Effector memory CD4-positive, alpha-beta T cell (primary cell): ENCODE data around the gene ADIPOR2.

ENCODE experiments used
- DNase-seq, 3 donors: peaks; one replicate each; pipeline ENCODE4 v3.0.0-alpha.2; 2020
- H3K27ac ChIP-seq: 2 replicates; pipeline ENCODE4 v1.7.0; 2013; ENCODE audit warnings: mild to moderate bottlenecking, low read length, moderate library complexity; ENCODE audit not compliant: insufficient read depth, poor library complexity, severe bottlenecking
- H3K27me3 ChIP-seq: replicated peaks from 2 replicates; pipeline ENCODE4 v1.7.0; 2013; ENCODE audit warnings: mild to moderate bottlenecking, low read length; ENCODE audit not compliant: insufficient read depth, control insufficient read depth, poor library complexity, severe bottlenecking
- H3K36me3 ChIP-seq: 2 replicates; pipeline ENCODE4 v1.7.0; 2013; ENCODE audit warnings: mild to moderate bottlenecking, low read length, moderate library complexity; ENCODE audit not compliant: control insufficient read depth, insufficient read depth
- H3K4me1 ChIP-seq: 2 replicates; pipeline ENCODE4 v1.7.0; 2013; ENCODE audit warnings: low read length, mild to moderate bottlenecking; ENCODE audit not compliant: control insufficient read depth, insufficient read depth, poor library complexity, severe bottlenecking
- H3K4me3 ChIP-seq: 2 replicates; pipeline ENCODE4 v1.7.0; 2013; ENCODE audit warnings: low read length, low read depth, mild to moderate bottlenecking; ENCODE audit not compliant: insufficient read depth, poor library complexity, severe bottlenecking
- H3K9me3 ChIP-seq: 2 replicates; pipeline ENCODE4 v1.7.0; 2013; ENCODE audit warnings: mild to moderate bottlenecking, low read length, moderate library complexity; ENCODE audit not compliant: control insufficient read depth
- total RNA-seq, 3 donors: gene quantifications; one replicate each; lab custom pipeline; 2026; lab: John Stamatoyannopoulos, UW

The ADIPOR2 gene, protein sequence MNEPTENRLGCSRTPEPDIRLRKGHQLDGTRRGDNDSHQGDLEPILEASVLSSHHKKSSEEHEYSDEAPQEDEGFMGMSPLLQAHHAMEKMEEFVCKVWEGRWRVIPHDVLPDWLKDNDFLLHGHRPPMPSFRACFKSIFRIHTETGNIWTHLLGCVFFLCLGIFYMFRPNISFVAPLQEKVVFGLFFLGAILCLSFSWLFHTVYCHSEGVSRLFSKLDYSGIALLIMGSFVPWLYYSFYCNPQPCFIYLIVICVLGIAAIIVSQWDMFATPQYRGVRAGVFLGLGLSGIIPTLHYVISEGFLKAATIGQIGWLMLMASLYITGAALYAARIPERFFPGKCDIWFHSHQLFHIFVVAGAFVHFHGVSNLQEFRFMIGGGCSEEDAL
- total RNA-seq = 24.5 to 36.6 (median 24.9) reads per million in 3 donors

DNA sequence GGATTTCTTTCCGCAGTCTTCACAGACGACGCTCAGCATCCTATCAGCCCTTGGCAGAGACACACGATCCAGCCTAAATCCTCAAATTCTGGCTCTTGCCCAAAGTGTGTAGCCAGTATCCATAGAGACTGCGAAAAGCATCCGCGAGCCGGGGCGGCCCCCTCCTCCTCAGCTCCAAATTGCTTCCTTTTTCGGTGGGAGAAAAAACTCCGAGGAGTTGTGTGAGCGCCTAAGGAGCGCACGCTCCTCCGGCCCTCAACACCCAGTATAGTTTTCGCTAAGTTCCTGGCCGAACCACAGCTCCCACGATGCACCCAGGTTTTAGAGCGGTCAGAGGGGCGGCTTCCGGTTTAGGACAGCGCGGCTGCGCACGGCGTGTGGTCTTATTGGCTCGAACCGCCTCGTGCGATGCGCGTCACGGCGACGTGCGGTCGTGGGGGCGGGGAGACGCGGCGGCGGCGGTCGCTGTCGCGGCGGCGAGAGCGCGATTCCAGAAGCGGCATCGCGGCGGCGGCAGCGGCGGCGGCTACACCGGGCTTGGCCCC lies at the start of gene ADIPOR2:
TSS of gene ADIPOR2 (plus strand) at position 493 of the 545 bp plus-strand sequence. CDS start 63,274 bp downstream, outside the sequence.
- H3K27ac ChIP-seq = peak within 1 kb of the TSS; percentile 90
- peak within 1 kb of the TSS; percentile 91 for H3K4me3 ChIP-seq
- peak; percentile 89 to 90 (median 89) for DNase-seq
- no peaks in the 10 kb centered on the region for H3K27me3 ChIP-seq
- no peaks in the 10 kb centered on the region for H3K36me3 ChIP-seq
- H3K9me3 ChIP-seq = no peaks in the 10 kb centered on the region
- H3K4me1 ChIP-seq = no peaks in the 10 kb centered on the region

DNA sequence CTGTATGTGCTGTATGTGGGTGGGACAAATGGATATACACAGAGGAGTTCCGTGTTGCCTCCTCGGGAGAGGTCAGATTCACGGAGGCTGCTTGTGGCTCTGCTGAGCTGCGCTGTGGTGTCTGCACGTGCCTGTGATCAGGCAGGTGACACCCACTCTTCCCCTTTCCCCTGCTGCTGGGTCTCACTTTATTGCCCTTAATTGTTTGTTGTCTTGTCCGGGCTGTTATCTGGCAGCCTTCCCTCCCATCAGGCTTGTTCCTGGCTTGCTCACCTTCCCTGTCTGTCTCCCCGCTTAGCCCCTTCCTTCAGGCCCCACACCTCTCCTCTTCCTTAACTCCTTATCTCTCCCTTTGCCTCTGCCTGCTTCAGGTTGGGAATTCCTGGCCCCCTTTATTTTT lies 48.4 kb upstream of the ADIPOR2 start:
- Histone ChIP-seq H3K9me3 (no peaks in the 10 kb centered on the region), H3K27me3 (no peaks in the 10 kb centered on the region), H3K36me3 (no peaks in the 10 kb centered on the region), H3K27ac (no peak overlapping the region), H3K4me3 (no peak overlapping the region), H3K4me1 (no peaks in the 10 kb centered on the region)
- no peak for DNase-seq

DNA sequence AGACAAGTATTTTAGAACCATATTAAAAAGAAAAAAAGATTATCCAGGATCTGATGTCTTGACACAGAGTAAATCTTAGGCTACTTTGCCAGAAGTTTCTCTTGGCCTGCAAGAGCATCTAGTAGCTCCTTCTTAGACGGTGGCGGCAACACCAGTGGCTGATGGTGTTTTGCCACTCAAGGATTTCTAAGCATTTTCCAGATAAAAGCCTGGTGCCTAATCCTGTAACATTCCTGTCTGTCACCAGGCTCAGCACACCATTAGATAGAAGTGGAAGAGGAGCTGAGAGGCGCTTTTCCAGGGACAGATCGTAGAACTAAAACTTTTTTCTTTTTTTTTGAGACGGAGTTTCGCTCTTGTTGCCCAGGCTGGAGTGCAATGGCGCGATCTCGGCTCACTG lies 47.8 kb upstream of the ADIPOR2 start:
- Histone ChIP-seq H3K9me3 (no peaks in the 10 kb centered on the region), H3K4me3 (no peak overlapping the region), H3K36me3 (no peaks in the 10 kb centered on the region), H3K27ac (no peak overlapping the region), H3K4me1 (no peaks in the 10 kb centered on the region), H3K27me3 (no peaks in the 10 kb centered on the region)
- no peak for DNase-seq

DNA sequence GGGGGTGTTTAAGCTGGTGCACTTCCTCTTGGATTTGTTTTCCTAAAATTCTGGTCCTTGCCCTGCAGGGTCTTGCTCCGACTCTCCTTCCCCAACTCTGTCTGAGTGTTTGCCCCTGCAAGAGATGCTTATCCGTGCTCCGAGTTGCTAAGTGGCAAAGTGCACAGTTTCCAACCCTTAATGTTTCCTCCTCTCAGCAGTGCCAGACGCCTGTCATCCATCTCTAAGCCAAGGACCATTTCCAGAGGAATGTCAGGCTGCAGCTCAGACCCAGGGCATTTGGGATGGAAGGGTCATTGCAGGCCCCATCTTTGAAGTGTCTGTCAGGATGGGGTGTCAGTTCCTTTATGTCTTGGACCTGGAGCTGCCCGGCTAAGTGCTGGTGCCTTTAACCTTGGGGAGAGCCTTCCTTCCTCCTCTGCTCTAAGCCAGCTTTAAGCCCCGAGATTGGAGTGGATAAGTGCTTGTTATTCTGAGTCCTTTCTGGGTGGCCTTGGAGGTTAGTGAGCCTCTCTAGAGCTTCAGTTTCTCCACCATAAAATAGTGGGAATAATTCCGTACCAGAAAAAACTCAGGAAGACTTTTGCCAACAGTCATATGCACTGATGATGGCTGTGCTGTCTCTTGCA lies 46.9 kb upstream of the ADIPOR2 start:
- Histone ChIP-seq H3K36me3 (no peaks in the 10 kb centered on the region), H3K9me3 (no peaks in the 10 kb centered on the region), H3K4me1 (no peaks in the 10 kb centered on the region), H3K27me3 (no peaks in the 10 kb centered on the region), H3K4me3 (no peak overlapping the region), H3K27ac (no peak overlapping the region)
- DNase-seq = no peak

DNA sequence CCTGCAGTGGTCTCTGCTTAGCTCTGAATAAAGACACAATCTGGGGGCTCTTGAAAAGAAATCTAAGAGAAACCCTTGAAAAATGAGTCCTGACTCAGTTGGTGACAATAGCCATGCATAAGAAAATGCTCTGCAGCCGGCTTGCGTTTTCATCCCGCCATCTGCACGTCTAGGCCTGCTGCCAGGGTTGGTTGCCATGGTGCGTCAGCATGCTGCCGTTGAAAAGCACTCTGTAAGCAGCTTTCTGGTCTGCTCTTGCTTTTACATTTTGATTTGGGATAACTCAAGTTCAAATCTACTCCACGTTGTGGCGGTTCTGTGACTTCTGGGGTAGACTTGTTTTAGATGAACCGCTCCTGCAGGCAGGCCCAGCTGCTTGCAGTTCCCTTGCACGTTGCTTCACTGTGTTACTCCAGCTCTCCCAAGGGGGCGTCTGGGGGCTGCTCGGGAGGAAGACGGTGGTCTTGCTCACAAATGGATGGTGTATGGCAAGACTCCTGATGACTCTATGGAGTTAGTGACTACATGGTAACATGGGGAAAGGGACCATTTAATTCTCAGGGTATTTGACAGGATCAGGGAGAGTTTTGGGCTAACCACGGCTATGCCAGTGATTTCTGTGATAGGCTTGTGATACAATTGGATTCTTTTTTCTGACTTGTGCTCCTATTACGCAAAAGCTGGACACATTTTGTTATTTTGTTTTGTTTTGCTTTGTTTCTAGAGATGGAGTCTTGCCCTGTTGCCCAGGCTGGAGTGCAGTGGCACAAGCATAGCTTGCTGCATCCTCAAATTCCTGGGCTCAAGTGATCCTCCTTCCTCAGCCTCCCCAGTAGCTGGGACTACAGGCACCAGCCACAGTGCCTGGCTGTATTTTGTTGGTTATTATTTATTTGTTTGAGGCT lies 46.1 kb upstream of the ADIPOR2 start:
- DNase-seq = no peak
- Histone ChIP-seq H3K36me3 (no peaks in the 10 kb centered on the region), H3K4me1 (no peaks in the 10 kb centered on the region), H3K4me3 (no peak overlapping the region), H3K9me3 (no peaks in the 10 kb centered on the region), H3K27me3 (no peaks in the 10 kb centered on the region), H3K27ac (no peak overlapping the region)

DNA sequence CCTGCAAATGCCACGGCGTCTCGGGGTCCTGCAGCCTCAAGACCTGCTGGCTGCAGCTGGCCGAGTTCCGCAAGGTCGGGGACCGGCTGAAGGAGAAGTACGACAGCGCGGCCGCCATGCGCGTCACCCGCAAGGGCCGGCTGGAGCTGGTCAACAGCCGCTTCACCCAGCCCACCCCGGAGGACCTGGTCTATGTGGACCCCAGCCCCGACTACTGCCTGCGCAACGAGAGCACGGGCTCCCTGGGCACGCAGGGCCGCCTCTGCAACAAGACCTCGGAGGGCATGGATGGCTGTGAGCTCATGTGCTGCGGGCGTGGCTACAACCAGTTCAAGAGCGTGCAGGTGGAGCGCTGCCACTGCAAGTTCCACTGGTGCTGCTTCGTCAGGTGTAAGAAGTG lies 45.1 kb upstream of the ADIPOR2 start:
- no peaks in the 10 kb centered on the region for H3K36me3 ChIP-seq
- H3K4me1 ChIP-seq = no peaks in the 10 kb centered on the region
- no peak overlapping the region for H3K4me3 ChIP-seq
- H3K27ac ChIP-seq = no peak overlapping the region
- no peaks in the 10 kb centered on the region for H3K9me3 ChIP-seq
- DNase-seq = no peak
- H3K27me3 ChIP-seq = no peaks in the 10 kb centered on the region

DNA sequence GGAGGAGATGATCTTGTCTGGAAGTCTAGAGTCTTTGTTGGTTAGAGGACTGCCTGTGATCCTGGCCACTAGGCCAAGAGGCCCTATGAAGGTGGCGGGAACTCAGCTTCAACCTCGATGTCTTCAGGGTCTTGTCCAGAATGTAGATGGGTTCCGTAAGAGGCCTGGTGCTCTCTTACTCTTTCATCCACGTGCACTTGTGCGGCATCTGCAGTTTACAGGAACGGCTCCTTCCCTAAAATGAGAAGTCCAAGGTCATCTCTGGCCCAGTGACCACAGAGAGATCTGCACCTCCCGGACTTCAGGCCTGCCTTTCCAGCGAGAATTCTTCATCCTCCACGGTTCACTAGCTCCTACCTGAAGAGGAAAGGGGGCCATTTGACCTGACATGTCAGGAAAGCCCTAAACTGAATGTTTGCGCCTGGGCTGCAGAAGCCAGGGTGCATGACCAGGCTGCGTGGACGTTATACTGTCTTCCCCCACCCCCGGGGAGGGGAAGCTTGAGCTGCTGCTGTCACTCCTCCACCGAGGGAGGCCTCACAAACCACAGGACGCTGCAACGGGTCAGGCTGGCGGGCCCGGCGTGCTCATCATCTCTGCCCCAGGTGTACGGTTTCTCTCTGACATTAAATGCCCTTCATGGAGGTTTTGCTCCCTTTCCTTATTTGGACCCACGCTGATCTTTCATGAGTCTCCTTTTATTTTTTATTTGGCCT lies 44.1 kb upstream of the ADIPOR2 start:
- no peaks in the 10 kb centered on the region for H3K36me3 ChIP-seq
- H3K4me3 ChIP-seq = no peak overlapping the region
- no peaks in the 10 kb centered on the region for H3K9me3 ChIP-seq
- no peak for DNase-seq
- H3K4me1 ChIP-seq = no peaks in the 10 kb centered on the region
- H3K27me3 ChIP-seq = no peaks in the 10 kb centered on the region
- H3K27ac ChIP-seq = no peak overlapping the region

DNA sequence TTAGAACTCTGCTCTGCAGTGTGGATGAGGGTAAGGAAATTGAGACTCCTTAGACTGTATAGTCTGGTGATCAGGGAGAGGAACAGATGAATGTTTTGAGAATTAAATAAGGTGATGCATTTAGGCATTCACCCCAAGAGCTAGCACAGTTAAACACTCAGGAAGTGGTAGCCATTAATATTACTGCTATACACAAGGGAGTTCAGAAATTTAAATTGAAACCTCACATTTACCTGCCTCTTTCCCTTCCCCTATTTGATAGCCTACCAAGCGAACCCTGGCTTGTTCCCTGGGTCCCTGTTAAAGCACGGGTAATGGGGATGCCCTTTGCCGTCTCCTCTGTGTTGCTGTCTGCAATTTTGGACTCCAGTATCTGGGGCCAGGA lies 43.6 kb upstream of the ADIPOR2 start:
- no peak overlapping the region for H3K27ac ChIP-seq
- H3K36me3 ChIP-seq = no peaks in the 10 kb centered on the region
- no peak overlapping the region for H3K4me3 ChIP-seq
- H3K27me3 ChIP-seq = no peaks in the 10 kb centered on the region
- no peaks in the 10 kb centered on the region for H3K4me1 ChIP-seq
- no peak for DNase-seq
- H3K9me3 ChIP-seq = no peaks in the 10 kb centered on the region

DNA sequence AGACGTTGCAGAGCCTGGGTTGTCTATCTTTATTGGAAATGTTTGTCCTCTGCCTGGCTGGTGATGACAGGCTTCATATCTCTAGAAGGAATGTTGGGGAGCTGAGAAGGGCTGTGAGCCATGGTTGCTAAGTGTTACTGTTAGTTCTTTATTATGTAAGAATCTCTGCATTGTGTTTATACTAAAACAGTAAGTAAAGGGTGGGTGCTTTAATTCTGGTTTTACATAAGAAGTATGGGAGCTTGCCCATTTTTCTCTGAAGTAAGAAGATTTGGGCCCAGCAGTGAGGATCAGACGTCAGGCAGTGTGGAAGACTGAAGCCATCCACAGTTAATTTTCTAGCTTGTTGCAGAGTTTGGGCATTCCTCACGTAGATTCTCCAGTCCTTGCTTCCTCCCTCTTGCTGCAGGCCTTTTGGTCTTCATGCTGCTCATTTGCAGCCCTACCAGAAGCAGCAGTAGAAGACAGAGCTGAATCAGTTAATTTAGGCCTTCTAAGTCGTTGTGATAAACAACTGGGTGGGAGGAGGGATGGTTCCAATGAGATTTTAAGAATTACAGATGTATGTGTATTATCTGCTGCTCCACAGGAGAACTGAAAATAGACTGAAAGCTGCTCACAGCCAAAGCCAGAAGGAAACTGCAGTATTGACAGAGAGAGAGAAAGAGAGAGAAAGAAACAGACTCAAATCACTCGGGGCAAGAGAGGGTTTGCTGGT lies 40.5 kb upstream of the ADIPOR2 start:
- Histone ChIP-seq H3K4me3 (no peak overlapping the region), H3K36me3 (no peaks in the 10 kb centered on the region), H3K27me3 (no peaks in the 10 kb centered on the region), H3K4me1 (no peaks in the 10 kb centered on the region), H3K27ac (no peak overlapping the region), H3K9me3 (no peaks in the 10 kb centered on the region)
- no peak for DNase-seq
